Measurements from ENCODE around the gene MPP7. TPM values are rescaled to one million over a fixed set of nuclear protein-coding genes. Genes with fewer than 3 reads are reported as not detected.
A peak's percentile ranks its signal among the peaks of the same experiment; 100 is the strongest.

The MPP7 gene
- 1.5 and 2.0 TPM in 2 replicates for total RNA-seq (2021)
- Bru-seq, nascent RNA = percentile 38 among the genes with signal in this experiment
- BruChase-seq, experiment 1, labeled RNA remaining after a 2-hour chase = percentile 32 among the genes with signal in this experiment
- percentile 25 among the genes with signal in this experiment for BruChase-seq, experiment 2, labeled RNA remaining after a 6-hour chase
- long read RNA-seq, partial matches to known transcripts = 0 of 4 reads
- long read RNA-seq, other reads (novel, unspliced or antisense) = 4 of 4 reads

DNA sequence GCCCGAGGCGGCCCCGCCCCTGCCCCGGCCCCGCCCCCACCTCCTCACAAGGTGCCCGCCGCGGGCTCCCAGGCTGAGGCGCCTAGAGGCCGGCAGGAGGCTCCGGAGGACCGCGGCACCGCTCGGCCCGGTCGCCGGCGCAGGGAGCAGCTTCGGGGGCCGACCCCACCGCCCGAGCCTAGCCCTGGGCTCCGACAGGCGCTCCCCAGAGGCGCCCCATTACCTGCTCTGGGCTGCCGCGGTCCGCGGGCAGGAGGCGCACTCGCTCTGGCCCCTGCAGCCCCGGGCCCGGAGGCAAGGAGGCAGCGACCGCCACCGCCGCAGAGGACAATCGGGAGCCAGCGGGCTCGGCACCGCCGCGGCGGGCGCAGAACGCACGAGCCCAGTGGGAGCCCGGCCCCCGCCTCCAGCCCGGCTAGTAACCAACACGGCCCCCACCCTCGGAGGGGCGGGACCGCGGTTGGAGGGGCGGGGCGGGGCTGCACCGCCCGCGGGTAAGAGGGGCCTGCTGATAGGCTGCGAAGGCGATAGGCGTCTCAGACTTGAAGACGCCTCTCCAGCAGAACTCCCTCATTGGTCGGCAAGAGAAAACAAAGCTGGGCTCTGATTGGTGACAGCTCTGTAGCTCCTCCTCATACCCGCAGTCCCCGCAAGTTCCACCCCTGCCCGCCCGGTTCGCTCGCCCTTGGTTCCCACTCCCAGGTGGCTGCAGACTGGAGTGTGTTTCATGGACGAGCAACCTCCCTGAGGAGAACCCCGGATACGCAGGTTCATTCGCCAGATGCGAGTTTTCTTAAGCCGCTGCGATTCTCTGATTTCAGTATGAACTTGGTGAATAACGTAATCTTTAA is at the start of gene MPP7:
Gene MPP7 (minus strand): TSS at position 427 of the 851 bp plus-strand sequence. CDS start 64,460 bp downstream, outside the sequence.
- POLR2A ChIA-PET (ENCODE audit: low non-redundant PET) = interaction anchor here (0.5 to 0.7 kb wide), 3 partner anchors 9 to 298 kb away, joined by 3 to 6 read pairs (median 6); no protein-coding TSS in a partner anchor
- no TSS peak for BruUV-seq (replicated peaks)
- CTCF ChIA-PET = interaction anchor here (0.6 to 0.8 kb wide), 5 partner anchors 31 to 152 kb away, joined by 3 to 4 read pairs (median 3); no protein-coding TSS in a partner anchor
- Histone ChIP-seq H3K9me3 (ENCODE audit: low read depth, low read length, poor library complexity, severe bottlenecking) (no peaks in the 10 kb centered on the region), H3K4me1 (ENCODE audit: insufficient read depth, low read length, poor library complexity, severe bottlenecking) (no peaks in the 10 kb centered on the region), H3K36me3 (ENCODE audit: insufficient read depth, low read length, poor library complexity, severe bottlenecking) (no peaks in the 10 kb centered on the region), H3K4me3 (ENCODE audit: low read depth, low read length, poor library complexity, severe bottlenecking) (peak within 1 kb of the TSS; percentile 87), H3K27ac (ENCODE audit: low read depth, low read length, poor library complexity, severe bottlenecking) (peak within 1 kb of the TSS; percentile 52), H3K27me3 (replicated peaks; ENCODE audit: insufficient read depth, low read depth, low read length, poor library complexity) (peaks cover 47% of the 10 kb centered on the region)
- TF ChIP-seq, protein P1, sequence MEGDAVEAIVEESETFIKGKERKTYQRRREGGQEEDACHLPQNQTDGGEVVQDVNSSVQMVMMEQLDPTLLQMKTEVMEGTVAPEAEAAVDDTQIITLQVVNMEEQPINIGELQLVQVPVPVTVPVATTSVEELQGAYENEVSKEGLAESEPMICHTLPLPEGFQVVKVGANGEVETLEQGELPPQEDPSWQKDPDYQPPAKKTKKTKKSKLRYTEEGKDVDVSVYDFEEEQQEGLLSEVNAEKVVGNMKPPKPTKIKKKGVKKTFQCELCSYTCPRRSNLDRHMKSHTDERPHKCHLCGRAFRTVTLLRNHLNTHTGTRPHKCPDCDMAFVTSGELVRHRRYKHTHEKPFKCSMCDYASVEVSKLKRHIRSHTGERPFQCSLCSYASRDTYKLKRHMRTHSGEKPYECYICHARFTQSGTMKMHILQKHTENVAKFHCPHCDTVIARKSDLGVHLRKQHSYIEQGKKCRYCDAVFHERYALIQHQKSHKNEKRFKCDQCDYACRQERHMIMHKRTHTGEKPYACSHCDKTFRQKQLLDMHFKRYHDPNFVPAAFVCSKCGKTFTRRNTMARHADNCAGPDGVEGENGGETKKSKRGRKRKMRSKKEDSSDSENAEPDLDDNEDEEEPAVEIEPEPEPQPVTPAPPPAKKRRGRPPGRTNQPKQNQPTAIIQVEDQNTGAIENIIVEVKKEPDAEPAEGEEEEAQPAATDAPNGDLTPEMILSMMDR (conservative IDR thresholded peaks at IDR 0.05; ENCODE audit: low read depth, low read length) = peak; percentile 14; the same call in 1 of the 2 replicates
- TF ChIP-seq EZH2 (IDR thresholded peaks at IDR 0.05; ENCODE audit: borderline replicate concordance, low read depth, low read length, poor library complexity, severe bottlenecking) = no peak
- peak; percentile 97 for DNase-seq (ENCODE audit: low spot score)
- intact Hi-C loops (cut with micrococcal nuclease; ENCODE audit: unreplicated experiment) = loop anchor here (5.0 kb wide), 1 partner anchor 79 kb away; no protein-coding TSS in a partner anchor

- Histone ChIP-seq H3K27ac (ENCODE audit: low read depth, low read length, poor library complexity, severe bottlenecking) (no peak overlapping the region), H3K4me1 (ENCODE audit: insufficient read depth, low read length, poor library complexity, severe bottlenecking) (no peaks in the 10 kb centered on the region), H3K36me3 (ENCODE audit: insufficient read depth, low read length, poor library complexity, severe bottlenecking) (no peaks in the 10 kb centered on the region), H3K4me3 (ENCODE audit: low read depth, low read length, poor library complexity, severe bottlenecking) (no peak overlapping the region), H3K9me3 (ENCODE audit: low read depth, low read length, poor library complexity, severe bottlenecking) (no peaks in the 10 kb centered on the region), H3K27me3 (replicated peaks; ENCODE audit: insufficient read depth, low read depth, low read length, poor library complexity) (peaks cover 5% of the 10 kb centered on the region)
- no peak for TF ChIP-seq EZH2 (IDR thresholded peaks at IDR 0.05; ENCODE audit: borderline replicate concordance, low read depth, low read length, poor library complexity, severe bottlenecking)
- TF ChIP-seq, protein P1 (conservative IDR thresholded peaks at IDR 0.05; ENCODE audit: low read depth, low read length) = no peak
- no peak for DNase-seq (ENCODE audit: low spot score)
- intact Hi-C loops (cut with micrococcal nuclease; ENCODE audit: unreplicated experiment) = no loop called here
- ChIA-PET POLR2A (ENCODE audit: low non-redundant PET) (no interaction called here), CTCF (no interaction called here)
- BruUV-seq (replicated peaks) = no TSS peak
Observed at GRCh38 chr10:28349892-28350291, 47.0 kb upstream of the MPP7 start.

DNA sequence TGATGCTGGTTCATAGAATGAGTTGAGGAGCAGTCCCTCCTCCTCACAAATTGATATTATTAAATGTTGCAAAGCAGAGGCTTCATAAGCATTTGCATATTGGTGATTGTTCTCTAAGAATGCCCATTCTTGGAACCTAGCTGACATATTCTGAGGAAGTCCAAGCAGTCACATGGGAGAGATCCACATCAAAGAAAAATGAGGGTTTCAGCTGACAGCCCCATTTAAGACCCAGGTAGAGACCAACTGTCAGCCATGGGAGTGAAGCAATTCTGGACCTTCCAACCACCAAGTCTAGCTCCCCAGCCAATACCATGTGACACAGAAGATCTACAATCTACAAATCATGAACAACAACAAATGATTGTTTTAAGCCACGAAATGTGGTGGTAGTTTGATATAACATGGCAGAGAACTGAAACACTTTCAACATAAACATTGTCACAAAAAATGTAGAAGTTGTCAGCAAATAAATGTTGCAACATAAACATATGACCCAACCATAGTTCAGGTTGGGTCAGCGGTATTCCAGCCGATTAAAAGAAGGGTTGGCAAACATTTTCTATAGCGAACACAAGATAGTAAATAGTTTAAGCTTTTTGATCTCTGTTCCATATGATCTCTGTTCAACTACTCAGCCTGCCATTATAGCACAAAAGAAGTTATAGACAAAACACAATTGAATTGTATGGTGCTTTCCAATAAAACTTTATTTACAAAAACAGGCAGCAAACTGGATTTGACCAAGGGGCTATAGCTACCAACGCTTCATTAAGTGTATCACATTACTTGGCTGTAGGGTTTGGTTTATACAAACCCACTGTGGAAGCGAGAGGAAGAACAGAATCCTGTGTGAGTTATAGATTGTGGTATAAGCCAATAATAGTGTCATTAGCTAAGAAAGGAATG is 41.4 kb upstream of the MPP7 start:
- no peak for DNase-seq (ENCODE audit: low spot score)
- Histone ChIP-seq H3K27me3 (replicated peaks; ENCODE audit: insufficient read depth, low read depth, low read length, poor library complexity) (peaks cover 3% of the 10 kb centered on the region), H3K27ac (ENCODE audit: low read depth, low read length, poor library complexity, severe bottlenecking) (no peak overlapping the region), H3K36me3 (ENCODE audit: insufficient read depth, low read length, poor library complexity, severe bottlenecking) (no peaks in the 10 kb centered on the region), H3K4me3 (ENCODE audit: low read depth, low read length, poor library complexity, severe bottlenecking) (no peak overlapping the region), H3K9me3 (ENCODE audit: low read depth, low read length, poor library complexity, severe bottlenecking) (no peaks in the 10 kb centered on the region), H3K4me1 (ENCODE audit: insufficient read depth, low read length, poor library complexity, severe bottlenecking) (no peaks in the 10 kb centered on the region)
- TF ChIP-seq, protein P1 (conservative IDR thresholded peaks at IDR 0.05; ENCODE audit: low read depth, low read length) = no peak
- BruUV-seq (replicated peaks) = no TSS peak
- intact Hi-C loops (cut with micrococcal nuclease; ENCODE audit: unreplicated experiment) = no loop called here
- POLR2A ChIA-PET (ENCODE audit: low non-redundant PET) = no interaction called here
- CTCF ChIA-PET = no interaction called here
